HG03520 (cell line): ENCODE results near the gene ZNF362.

Experiments used
- ATAC-seq: cut with Tn5 transposase; IDR thresholded peaks from one replicate; pipeline ENCODE4 v1.9.1; 2021; ENCODE audit warnings: mild to moderate bottlenecking, moderate library complexity; ENCODE audit not compliant: unreplicated experiment

The ZNF362 gene

GRCh38 chr1:33323663-33324477, 67.6 kb downstream of the ZNF362 start:
- ATAC-seq = no peak

- no peak for ATAC-seq
Observed at GRCh38 chr1:33324677-33325575, 68.6 kb downstream of the ZNF362 start.

GRCh38 chr1:33326785-33327184, 70.5 kb downstream of the ZNF362 start:
- no peak for ATAC-seq

DNA sequence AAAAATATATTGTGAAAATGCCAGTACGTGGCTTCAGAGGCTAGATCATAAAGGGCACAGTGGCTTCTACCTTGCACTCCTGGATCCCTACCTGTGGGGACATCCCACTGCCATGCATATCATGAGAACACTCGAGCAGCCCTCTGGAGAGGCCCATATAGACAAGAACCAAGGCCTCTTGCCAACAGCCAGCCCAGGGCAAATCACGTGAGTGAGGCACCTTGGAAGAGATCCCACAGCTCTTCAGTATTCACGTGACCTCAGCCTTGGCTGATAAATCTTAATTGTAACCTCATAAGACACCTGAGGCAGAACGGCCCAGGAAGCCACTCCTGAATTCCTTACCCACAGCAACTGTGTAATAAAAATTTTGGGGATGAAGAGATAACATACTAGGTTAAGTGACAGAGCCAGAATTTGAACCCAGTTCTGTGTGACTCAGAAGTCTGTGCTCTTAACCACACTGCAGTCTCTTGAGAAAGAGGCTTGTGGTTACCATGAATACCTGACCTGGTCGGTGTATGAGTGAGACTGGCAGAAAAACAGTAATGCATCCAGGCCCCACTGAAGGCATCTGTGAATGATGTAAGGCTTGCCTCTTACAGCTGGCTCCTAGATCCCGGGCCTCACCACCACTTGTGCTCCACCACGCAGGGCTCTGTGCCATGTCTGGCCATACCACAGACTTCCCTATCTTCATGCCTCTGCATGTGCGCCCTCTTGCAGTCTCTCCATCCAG, 71.5 kb downstream of the ZNF362 start:
- ATAC-seq = no peak

GRCh38 chr1:33328817-33329216, 72.5 kb downstream of the ZNF362 start:
- ATAC-seq = no peak

DNA sequence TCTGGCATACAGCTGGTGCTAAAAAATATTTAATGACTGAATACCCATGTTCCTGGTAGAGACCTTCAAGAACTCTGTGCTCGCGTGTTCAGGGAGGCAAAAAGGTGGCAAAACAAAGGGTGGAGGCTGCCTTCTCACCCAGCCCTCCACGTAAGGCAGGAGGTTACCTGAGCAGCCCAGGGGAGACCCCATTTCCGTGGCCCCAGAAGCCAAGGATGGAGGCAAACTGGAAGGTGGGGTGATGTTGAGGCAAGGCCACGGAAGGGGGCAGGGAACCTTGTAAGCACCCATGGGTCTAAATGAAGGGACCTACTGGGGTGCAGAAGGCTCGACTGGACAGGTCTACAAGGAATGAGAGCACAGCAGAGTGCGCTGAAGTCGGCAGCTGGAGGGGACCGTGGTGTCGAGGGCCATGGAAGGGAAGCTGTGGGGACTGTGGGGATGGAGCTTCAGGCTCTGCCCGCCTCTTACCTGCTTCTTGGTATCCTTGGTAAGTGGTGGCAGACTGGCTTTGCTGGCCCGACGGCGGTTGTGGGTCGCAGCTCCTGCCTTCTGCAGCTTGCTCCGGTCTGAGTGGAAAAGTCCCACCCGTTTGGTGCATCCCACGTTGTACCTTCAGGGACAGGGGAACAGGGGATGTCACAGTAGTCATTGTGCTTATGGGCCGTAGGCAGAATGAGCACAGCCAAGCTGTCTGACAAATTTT, 73.5 kb downstream of the ZNF362 start:
- no peak for ATAC-seq

DNA sequence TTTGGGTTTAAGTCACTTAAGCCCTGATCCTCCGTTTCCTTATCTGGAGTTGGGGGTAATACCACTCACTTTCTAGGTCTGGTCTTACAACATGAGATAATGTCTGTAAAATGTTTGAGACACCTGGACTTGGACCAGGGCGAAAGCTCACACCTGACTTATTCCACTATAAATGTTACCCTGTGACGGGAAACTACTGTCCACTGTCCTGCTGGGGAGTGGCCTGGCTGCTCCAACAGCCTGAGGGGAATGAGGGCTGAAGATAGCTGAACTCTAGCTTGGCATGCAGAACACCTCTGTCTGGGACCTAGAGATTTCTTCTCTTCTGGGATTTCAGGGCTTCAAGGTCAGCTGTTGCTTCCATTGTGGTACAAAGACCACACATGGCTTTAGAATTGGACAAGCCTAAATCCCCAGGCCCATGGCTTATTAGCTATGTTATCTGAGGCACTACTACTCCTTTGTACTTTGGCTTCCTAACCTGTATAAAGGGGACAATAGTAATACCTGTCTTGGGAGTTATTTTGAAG, 74.1 kb downstream of the ZNF362 start:
- no peak for ATAC-seq

DNA sequence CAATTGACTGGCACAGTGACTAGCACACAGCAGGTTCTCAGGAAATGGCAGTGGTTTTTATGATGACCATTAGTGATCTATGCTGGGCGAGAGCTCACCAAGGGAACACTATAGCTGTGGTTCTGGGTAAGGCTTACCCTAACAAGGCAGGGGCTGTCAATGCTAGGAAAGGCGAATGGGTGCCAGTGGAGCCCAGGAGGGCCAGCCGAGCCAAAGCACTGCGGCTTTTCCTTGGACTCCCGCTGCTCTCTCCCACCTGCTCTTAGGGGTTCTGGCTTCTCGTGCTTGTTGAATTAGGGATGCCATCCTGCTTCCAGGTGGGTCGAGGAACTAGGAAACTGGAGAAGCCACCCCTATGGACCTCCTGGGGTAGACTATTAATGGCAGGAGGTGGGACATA, 74.6 kb downstream of the ZNF362 start:
- ATAC-seq = no peak

DNA sequence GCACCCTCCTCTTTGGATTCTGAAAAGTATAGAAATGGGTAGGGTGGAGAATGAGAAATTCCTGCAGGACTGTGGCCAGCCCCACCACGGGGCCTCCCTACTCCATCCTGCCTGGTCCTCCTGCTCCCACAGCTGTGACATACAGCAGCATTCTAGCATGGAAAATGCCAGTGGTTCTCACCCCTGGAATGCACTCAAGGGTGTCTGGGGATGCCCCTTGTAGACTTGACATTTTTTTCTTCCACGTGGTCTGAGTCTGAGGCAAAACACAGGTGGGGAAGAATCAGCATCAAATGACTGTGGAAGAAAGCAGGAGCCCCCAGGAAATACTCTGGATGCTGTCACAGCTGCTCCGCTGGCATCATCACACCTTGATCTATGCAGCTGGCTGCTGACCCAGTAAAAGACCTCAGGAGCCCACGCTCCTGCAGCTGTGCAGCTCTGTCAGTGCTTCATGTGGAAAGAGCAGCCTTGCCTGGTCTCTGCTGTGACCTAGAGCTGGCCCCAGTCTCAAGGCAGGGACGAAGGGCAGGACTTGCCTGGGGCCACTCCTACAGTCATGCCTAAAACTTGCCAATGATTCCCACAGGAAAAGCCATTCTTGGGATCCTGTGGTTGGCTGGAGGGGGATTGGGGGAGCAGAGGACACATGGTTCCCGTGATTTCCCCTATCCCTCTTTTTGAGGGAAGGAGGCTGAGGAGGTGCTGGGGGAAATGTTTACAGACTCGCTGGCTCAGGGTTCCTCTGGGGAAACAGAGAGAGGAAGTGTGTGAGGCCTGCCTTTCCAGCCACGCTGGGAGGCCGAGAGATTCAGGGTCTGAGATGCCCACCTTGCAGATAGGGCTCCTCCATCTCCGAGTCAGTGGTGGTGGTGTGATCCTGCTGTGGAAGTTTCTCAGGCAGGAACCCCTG, 75.4 kb downstream of the ZNF362 start:
- ATAC-seq = no peak

- no peak for ATAC-seq
Observed at GRCh38 chr1:33332357-33332789, 76.1 kb downstream of the ZNF362 start.

DNA sequence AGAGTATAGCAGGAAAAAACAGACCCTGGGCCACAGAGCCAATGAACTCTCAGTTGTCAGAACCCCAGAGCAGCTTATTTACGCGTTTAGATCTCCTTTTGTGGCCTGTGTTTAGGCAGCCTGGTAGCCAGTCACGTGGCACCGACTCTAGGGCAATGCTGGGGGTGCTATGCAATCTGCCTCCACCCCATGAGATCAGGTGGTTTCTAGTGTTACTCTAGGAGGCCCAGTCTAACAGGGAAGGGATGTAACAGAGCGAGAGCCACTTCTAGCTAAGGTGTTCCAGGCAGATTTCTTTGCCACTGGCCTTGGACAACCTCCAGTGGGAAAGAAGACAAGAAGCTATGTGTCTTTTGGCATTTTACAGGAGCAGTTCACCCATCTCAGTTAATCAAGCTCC, 76.6 kb downstream of the ZNF362 start:
- ATAC-seq = no peak

DNA sequence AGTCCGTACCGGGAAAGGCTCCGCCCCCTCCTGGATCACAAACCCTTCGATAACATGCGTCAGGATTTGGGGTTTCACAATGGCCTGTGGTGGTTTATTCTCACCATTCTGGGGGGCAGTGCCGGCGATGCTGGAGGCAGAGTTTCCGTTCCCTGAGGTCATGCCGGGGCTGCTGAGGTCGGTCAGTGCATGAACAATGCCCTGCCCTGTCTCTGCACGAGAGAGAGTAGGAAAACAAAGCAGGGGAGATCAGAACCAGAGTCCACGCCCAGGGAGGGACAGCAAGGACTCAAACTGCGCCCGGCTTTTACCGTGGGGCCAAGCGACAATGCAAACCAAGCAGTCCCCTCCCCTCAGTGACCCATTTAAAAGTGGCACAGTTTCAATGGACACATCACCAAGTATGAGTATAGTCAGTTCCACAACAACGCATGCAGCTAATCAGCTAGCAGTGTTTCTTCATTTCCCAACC, 77.8 kb downstream of the ZNF362 start:
- ATAC-seq = no peak

DNA sequence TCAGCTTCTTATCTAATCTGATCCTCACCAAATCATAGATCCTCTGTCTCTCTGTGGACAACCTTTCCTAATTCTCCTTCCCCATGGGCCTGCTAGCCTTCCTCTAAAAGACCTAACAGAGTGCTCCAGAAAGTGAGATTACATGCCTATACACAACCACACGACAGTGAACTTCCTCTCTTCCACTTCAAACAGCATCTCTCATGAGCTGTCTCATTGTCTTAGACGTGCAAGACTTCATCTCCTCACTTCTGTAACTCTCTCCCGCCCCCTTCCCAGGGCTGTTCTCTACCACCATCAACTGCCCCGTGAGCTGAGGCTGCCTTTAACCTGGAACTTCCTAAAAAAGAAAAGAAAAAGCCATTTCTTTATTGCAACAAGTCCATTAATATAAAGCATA, 78.7 kb downstream of the ZNF362 start:
- ATAC-seq = no peak

- no peak for ATAC-seq
Observed at GRCh38 chr1:33336580-33336979, 80.3 kb downstream of the ZNF362 start.

DNA sequence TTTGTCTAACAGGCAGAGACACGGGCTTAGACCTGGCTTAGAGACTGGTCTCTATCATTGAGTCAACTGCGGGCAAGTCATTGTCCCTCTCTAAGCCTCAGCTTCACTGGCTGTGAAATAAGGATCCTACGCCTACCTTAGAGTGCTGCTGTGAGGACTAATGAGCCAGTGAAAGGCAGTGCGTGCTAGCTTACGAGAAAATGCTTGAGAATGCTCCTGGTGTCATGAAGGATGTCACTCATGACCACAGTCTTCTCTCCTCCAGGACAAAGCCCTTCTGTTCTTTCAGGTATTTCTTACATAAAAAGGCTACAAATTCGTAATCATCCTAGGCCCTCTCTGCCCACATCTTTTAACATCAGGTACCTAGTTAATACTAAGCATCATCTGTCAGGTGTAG, 81.1 kb downstream of the ZNF362 start:
- ATAC-seq = no peak

DNA sequence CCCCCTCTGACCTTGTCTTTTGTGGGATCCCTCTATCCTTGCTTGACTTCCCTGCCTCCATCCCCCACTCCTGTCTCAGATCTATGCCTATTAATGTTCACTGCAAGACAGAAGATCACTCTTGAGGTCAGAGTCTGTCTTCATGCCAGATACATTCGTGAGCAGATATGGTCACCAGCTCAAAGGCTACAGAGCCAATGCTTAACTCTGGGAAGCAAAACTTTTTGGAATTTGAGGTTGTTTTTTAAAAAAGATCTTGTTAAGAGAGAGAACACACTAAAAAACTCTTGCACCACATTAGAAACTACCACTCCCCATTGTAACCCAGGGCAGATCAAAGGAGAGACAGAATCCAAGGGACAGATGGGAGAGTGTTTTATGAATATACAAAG, 81.8 kb downstream of the ZNF362 start:
- no peak for ATAC-seq

- ATAC-seq = no peak
Observed at GRCh38 chr1:33338440-33339211, 82.3 kb downstream of the ZNF362 start.

DNA sequence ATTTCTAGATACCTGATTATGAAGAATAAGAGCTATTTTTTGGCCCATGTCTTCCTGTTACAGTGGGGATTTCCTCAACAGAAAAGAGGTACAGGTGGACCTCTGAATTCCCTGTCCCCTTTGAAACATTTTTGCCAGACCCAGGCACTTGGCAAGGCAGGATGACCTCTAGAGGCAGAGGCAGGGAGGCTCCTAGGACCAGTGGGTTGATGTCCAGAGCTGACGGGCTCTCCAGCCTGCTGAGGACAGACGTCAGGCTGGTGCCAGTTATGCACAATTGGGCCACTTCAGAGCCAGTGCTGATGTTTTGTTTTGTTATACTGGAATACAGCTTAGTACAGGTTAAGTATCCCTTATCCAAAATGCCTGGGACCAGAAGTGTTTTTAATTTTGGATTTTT, 83.1 kb downstream of the ZNF362 start:
- ATAC-seq = no peak

DNA sequence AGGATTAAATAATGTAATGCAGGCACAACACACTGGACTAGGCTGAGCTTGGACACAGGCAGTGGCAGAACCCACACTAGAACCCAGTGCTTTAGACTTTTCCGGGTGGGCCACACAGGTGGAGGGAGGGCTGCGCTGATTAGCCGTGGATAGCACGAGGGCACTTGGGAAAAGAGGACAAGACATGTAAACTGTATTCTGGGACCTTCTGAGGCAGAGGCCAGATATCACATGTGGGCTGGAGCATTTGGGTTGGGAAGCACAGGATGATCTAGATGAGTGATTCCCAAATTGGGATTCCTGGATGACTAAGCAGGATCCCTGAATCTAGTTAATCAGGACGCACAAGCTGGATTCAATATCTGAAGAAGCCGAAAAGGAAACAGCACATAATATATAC, 84.9 kb downstream of the ZNF362 start:
- no peak for ATAC-seq
